HG03066 (cell line): ENCODE results near the gene CDKAL1.
"Not testable (repeated sequence)": the region's sequence is repeated elsewhere in the genome, so short reads cannot be mapped to it uniquely, and the experiment has no call there.

Experiments
- ATAC-seq: cut with Tn5 transposase; IDR thresholded peaks from one replicate; pipeline ENCODE4 v1.9.1; 2021; ENCODE audit warnings: low read depth; ENCODE audit not compliant: unreplicated experiment

Gene CDKAL1

DNA sequence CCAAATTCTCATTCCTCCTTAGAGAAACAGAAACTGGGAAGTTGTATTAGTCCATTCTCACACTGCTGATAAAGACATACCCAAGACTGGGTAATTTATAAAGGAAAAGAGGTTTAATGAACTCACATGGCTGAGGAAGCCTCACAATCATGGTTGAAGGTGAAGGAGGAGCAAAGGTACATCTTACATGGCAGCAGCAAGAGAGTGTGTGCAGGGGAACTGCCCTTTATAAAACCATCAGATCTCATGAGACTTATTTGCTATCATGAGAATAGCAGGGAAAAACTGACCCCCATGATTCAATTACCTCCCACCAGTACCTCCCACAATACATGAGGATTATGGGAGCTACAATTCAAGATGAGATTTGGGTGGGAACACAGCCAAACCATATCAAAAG is 720.2 kb downstream of the CDKAL1 start:
- not testable (repeated sequence) for ATAC-seq

- ATAC-seq, result no peak
Measured at GRCh38 chr6:21256197-21256596, 721.9 kb downstream of the CDKAL1 start.

DNA sequence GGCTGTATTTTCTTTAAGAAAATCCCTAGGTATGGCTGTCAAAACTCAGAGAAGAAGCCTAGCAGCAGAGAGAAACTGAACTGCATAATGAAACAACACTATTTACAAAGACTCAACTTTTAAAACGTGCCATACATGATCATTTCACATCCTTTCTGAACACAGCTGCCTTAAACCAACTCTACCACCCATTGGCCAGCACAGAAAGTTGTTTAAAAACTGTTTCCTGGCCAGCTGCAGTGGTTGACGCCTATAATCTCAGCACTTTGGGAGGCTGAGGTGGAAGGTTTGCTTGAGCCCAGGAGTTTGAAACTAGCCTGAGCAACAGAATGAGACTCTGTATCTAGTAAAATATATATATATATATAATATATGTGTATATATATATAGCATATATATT is 722.9 kb downstream of the CDKAL1 start:
- ATAC-seq, result no peak

DNA sequence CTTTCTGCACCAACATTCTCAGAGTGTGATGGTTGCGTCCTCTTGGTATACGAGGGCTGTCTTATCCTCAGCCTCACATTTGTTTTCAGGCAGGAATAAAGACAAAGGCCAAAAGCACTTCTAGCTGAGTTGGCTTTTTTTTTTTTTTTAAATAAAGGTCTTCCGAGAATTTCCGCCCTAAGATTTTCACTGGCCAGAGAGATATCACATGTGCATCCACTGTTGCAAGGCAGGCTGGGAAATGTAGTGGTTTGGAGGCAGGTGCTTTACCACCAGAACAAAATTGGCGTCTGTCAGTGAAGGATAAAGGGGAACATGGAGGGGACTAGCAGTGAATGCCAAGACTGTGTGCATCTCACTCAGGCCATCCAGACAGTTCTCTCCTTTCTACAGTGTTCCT is 724.4 kb downstream of the CDKAL1 start:
- no peak for ATAC-seq

- ATAC-seq, result no peak
Measured at GRCh38 chr6:21259660-21260059, 725.4 kb downstream of the CDKAL1 start.

DNA sequence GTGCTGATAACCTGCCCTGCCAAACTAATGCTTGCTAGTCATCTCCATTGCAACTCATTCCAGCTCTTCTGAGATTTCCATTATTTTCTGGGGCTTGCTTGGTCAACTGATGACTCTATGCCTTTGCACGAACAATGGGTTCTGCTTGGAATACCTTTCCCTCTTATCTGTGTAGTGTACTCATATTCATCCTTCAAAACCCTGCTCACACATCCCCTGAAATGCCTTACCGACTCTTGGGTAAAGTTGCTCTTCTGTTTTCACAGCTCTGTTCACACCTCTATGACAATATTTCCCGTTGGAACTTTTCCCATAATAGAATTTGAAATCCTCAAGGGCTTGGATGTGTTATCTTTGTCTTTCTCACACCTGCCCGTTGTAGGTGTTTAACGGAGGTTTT is 728.2 kb downstream of the CDKAL1 start:
- ATAC-seq, result no peak

DNA sequence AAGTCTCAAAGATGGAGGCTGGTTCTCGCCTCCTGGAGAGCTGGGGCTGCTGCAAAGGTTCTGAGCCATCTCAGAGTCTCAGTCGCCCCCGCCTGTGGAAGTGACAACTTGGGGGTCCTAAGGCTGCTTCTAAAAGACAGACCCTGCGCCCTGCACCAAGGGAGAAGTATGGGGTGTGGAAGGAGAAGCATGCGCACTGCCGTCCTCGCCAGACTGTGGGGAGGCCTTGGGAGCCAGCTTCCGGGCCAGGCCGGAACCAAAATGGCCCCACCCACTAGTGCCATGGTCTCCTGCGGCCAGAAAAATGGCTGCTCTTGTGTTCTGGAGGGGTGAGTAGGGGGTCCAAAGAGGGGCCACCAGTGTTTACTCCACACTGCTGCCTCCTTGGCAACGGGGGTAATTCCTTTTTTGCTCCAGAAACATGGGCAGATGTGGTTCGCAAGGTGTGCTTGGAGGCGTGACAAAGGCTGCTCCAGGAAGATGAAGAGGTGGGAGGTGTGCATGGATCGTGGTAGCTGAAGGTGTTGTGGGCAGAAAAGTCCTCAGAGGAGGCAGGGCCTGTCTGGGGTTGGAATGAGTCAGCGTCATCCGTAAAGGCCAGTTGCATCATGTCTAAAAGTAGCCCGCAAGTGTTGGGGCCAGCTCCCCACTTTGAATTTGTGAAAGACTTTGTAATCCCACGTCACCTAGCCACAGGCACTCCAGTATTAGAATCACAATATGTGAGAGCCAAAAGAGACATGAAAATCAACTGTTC is 729.5 kb downstream of the CDKAL1 start:
- peak; percentile 75 for ATAC-seq

DNA sequence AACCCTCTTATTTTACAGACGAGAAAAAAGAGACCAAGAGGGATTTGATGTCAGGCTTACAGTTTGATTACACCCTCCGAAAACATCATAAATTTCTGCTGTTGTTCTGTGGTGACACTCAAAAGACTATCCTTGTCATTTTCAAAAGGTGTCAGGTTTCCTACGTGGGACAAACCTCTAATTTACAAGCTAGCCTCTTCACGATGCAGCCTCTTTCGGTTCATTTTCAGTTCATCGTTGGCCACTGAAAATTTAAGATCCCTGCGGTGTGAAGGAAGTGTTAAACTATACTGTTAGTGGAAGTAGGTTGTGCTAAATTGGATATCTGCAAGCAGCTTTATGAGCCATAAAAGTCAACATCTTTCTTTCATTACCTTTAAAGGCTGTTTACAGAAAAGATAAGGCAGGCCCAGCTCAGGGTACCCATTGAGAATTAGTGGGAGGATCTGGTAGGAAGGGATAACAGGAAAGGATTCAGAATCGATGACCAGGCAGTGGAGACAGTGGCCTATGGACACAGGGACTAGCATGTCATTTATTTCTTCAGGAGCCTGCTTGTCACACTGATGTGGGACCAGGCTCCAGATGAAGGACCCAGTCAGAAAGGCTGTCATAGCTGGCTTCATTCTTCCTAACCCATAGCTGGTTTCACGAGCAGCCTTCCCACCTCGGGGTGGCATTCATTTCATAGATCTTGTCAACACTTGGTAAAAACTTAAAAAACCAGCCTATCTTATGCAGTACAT is 730.2 kb downstream of the CDKAL1 start:
- peak; percentile 43 for ATAC-seq

- ATAC-seq, result no peak
Measured at GRCh38 chr6:21265034-21265729, 730.9 kb downstream of the CDKAL1 start.

DNA sequence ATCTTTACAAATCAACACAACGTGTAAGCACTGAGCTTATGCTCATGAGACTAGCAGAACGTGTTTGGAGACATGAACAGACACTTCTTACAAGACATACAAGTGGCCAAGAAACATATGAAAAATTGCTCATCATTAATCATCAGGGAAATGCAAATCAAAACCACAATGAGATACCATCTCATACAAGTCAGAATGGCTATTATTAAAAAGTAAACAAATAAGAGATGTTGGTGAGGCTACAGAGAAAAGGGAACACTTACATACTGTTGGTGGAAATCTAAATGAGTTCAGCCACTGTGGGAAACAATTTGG is 731.4 kb downstream of the CDKAL1 start:
- no peak for ATAC-seq

DNA sequence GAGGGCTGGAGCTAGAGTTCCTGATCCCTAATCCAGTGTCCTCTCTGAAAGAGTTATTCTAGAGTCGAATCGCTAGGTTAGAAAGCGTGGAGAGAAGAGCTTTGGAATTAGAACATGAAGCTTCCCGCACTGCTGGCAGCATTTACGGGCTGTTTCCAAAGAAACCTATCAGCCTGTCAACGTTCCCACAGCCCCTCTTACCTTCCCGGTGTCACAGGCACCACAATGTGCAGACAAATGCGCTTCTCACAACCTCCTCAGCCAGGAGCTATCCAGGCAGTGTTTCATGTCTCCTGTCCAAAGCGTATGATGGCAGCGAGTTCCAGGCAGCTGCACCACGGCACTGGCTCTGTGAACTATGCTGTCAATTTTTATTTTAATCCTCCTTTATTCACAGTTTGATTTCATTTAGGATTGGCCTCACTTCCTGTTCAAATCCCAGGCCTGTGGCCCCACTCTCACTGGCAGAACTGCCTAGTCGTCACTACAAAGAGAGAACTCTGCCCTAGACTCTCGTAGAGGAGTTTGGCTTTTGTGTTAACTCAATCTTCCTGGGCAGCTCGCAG is 736.5 kb downstream of the CDKAL1 start:
- no peak for ATAC-seq

- no peak for ATAC-seq
Measured at GRCh38 chr6:21271428-21272155, 737.3 kb downstream of the CDKAL1 start.

- ATAC-seq, result no peak
Measured at GRCh38 chr6:21273451-21273850, 739.2 kb downstream of the CDKAL1 start.

DNA sequence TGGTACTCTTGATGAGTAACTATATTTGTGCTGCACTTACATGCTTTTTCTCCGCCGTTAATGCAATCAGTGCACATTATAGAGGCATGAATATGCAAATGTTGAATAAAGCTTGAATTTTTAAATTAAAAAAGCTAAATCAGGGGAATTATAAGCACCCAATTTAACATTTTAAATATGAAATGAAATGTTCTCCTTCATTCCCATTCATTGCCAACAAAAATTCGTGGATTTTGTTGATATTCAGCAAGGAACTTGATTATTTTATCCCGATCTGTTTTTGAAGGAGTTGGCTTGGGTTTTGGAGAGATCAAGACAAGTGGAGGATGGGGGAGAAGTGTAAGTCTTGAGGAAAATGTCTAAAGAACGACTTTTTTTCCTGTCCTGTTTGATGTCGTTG is 740.6 kb downstream of the CDKAL1 start:
- ATAC-seq, result no peak

DNA sequence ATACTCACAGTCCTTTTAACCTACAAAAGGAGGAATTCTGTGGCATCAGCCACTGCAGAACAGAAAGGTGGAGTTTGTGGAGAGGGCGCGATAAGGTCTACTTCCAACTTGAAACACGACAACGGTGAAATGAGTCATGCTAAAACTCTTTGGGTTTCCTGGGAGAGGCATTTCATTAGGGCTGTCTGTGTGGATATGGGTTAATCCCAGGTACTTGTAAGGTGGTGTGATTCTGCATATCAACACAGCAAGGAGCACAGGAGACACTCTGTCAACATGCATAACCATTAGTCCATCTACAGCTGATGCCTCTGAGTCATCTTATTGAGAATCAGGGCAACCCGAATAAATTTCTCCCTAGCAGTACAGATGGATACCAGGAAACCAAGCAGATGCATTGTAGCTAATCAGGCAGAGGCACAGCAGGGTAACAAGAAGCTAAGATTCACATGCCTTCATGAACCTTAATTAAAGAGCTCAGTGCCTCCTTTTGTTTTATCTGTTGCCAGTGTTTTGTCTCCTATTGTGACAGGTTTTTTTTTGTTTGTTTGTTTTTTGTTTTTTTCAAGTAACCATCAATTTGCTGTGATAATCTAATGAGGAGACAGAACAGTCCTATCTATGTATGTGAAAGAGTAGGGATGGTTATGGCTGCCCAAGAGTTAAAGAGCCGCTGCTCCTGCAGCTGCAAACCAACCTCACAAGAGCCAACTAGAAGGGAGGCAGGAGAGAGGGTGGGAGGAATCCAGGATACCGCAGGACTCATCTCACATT is 743.5 kb downstream of the CDKAL1 start:
- no peak for ATAC-seq

DNA sequence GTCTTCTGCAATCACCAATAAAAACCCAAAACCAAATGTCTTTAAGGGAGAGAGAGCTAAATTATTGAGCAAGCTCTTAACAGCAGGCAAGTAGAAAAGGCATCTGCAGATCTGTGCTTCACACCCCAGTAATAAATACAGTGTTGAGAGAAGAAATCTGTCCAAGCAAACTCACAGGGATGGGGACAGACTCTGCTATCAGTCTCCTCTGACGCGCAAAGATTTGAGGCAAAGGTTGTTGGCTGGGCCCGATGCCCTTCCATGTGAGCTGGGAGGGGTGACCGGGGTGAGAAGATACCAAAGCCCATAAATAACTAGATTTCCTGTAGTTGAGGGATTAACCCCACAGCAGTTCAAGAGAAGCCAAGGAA is 744.1 kb downstream of the CDKAL1 start:
- no peak for ATAC-seq

GRCh38 chr6:21279619-21280018 is 745.4 kb downstream of the CDKAL1 start:
- ATAC-seq, result no peak

GRCh38 chr6:21281366-21281765 is 747.1 kb downstream of the CDKAL1 start:
- ATAC-seq, result no peak
